Renal pelvis (tissue), 12 donors: ENCODE measurements around the gene CACNA1C. TPM values are rescaled to one million over a fixed set of nuclear protein-coding genes. Genes with fewer than 3 reads are reported as not detected.

Experiments
- DNase-seq: peaks from one replicate; pipeline ENCODE4 v3.0.0-alpha.2; 2013
- long read RNA-seq, 16 experiments: transcript quantifications; one replicate each; lab custom pipeline, GENCODE V29; 2026
- polyA plus RNA-seq, 3 donors: library from polyadenylated mRNA; unstranded; fragments of 120-200 nt; gene quantifications; one replicate each; pipeline ENCODE4 v1.2.1, GENCODE V29; 2013; ENCODE audit not compliant: insufficient read length in 3 of 3

CACNA1C gene
- polyA plus RNA-seq, result 10 to 100 TPM in 1 of 3 donors, 1 to 10 TPM in 2; 7.1 to 12.2 (median 10.0) TPM
- long read RNA-seq, donor 1, result 0 reads
- long read RNA-seq, donor 2, partial matches to known transcripts, result 27 of 27 reads
- long read RNA-seq, donor 2, other reads (novel, unspliced or antisense), result 0 of 27 reads
- long read RNA-seq, donor 3, partial matches to known transcripts, result 0 of 1 reads
- long read RNA-seq, donor 3, other reads (novel, unspliced or antisense), result 0 of 1 reads
- long read RNA-seq, donor 4, result 0 reads
- long read RNA-seq, donor 5, result 0 reads
- long read RNA-seq, donor 6, result 0 reads
- long read RNA-seq, donor 7, result 0 reads
- long read RNA-seq, donor 8, partial matches to known transcripts, result 5 of 5 reads
- long read RNA-seq, donor 8, other reads (novel, unspliced or antisense), result 0 of 5 reads
- long read RNA-seq, donor 9, partial matches to known transcripts, result 36 of 36 reads
- long read RNA-seq, donor 9, other reads (novel, unspliced or antisense), result 0 of 36 reads
- long read RNA-seq, donor 10, result 0 reads
- long read RNA-seq, donor 11, result 0 reads
- long read RNA-seq, donor 12, result 0 reads
- long read RNA-seq, donor 13, partial matches to known transcripts, result 7 of 7 reads
- long read RNA-seq, donor 13, other reads (novel, unspliced or antisense), result 0 of 7 reads
- long read RNA-seq, donor 14, result 0 reads
- long read RNA-seq, donor 15, partial matches to known transcripts, result 60 of 60 reads
- long read RNA-seq, donor 15, other reads (novel, unspliced or antisense), result 0 of 60 reads
- long read RNA-seq, donor 16, partial matches to known transcripts, result 0 of 1 reads
- long read RNA-seq, donor 16, other reads (novel, unspliced or antisense), result 0 of 1 reads

GRCh38 chr12:2052826-2053678, at the start of gene CACNA1C:
TSS of gene CACNA1C (plus strand) at chr12:2052987. CDS start at chr12:2053563, 576 bp downstream.
- DNase-seq, result peak; percentile 66

GRCh38 chr12:2003676-2004112, 49.1 kb upstream of the CACNA1C start:
- DNase-seq, result no peak

- DNase-seq, result peak; percentile 96
Observed at GRCh38 chr12:2004113-2004929, 48.5 kb upstream of the CACNA1C start, which contains the start of gene DCP1B. TSS of gene DCP1B (minus strand) at chr12:2004457. CDS start at chr12:2004431, 26 bp downstream.

- DNase-seq, result no peak
Observed at GRCh38 chr12:2008677-2009076, 44.1 kb upstream of the CACNA1C start.

GRCh38 chr12:2009623-2010022, 43.2 kb upstream of the CACNA1C start:
- DNase-seq, result no peak

GRCh38 chr12:2011643-2012607, 40.9 kb upstream of the CACNA1C start:
- DNase-seq, result no peak

- DNase-seq, result no peak
Observed at GRCh38 chr12:2013086-2013485, 39.7 kb upstream of the CACNA1C start.

- peak; percentile 44 for DNase-seq
Observed at GRCh38 chr12:2013527-2014223, 39.1 kb upstream of the CACNA1C start.

- DNase-seq, result no peak
Observed at GRCh38 chr12:2014231-2014630, 38.6 kb upstream of the CACNA1C start.

- DNase-seq, result no peak
Observed at GRCh38 chr12:2016862-2017545, 35.8 kb upstream of the CACNA1C start.

- peak; percentile 58 for DNase-seq
Observed at GRCh38 chr12:2017546-2018337, 35.0 kb upstream of the CACNA1C start.

- peak; percentile 77 for DNase-seq
Observed at GRCh38 chr12:2018391-2018790, 34.4 kb upstream of the CACNA1C start.

- no peak for DNase-seq
Observed at GRCh38 chr12:2019126-2019525, 33.7 kb upstream of the CACNA1C start.

GRCh38 chr12:2020511-2020910, 32.3 kb upstream of the CACNA1C start:
- DNase-seq, result no peak

- no peak for DNase-seq
Observed at GRCh38 chr12:2023365-2023764, 29.4 kb upstream of the CACNA1C start.

- DNase-seq, result peak; percentile 24
Observed at GRCh38 chr12:2027351-2027750, 25.4 kb upstream of the CACNA1C start.

GRCh38 chr12:2029851-2030250, 22.9 kb upstream of the CACNA1C start:
- DNase-seq, result no peak
